LHCN-M2 (cell line): ENCODE measurements around the gene CALY. TPM values are rescaled to one million over a fixed set of nuclear protein-coding genes. Genes with fewer than 3 reads are reported as not detected.

Experiments
- total RNA-seq: library from RNA; depleted of rRNA; stranded (reverse); fragments of >200 nt; gene quantifications from 2 replicates; pipeline ENCODE4 v1.2.3, GENCODE V29; 2014; rRNA removed

CALY gene
- total RNA-seq, 1 experiment from 2014 or later: not detected

Other genes starting within 250 kb of the CALY start
- not detected in 2 replicates for gene ADGRA1, start 249.0 kb downstream of the CALY start, total RNA-seq
- 0.11 TPM in 1 of 2 replicates, not detected in the other for gene KNDC1, start 176.7 kb downstream of the CALY start, total RNA-seq
- gene UTF1, start 106.7 kb downstream of the CALY start, total RNA-seq: not detected in 2 replicates
- not detected in 2 replicates for gene VENTX, start 99.0 kb downstream of the CALY start, total RNA-seq
- gene ADAM8, start 60.0 kb downstream of the CALY start, total RNA-seq: 0.57 and 0.77 TPM in 2 replicates
- 73.9 and 74.8 TPM in 2 replicates for gene TUBGCP2, start 28.0 kb downstream of the CALY start, total RNA-seq
- gene ZNF511, start 28.0 kb downstream of the CALY start, total RNA-seq: 26.9 and 33.8 TPM in 2 replicates
- gene PRAP1, start 10.5 kb upstream of the CALY start, total RNA-seq: not detected in 2 replicates
- 20.1 and 21.2 TPM in 2 replicates for gene FUOM, start 21.1 kb upstream of the CALY start, total RNA-seq
- gene ECHS1, start 36.5 kb upstream of the CALY start, total RNA-seq: 117 and 130 TPM in 2 replicates
- 3.3 and 3.5 TPM in 2 replicates for gene PAOX, start 42.4 kb upstream of the CALY start, total RNA-seq
- 25.3 and 28.5 TPM in 2 replicates for gene MTG1, start 57.3 kb upstream of the CALY start, total RNA-seq
- gene SPRN, start 87.7 kb upstream of the CALY start, total RNA-seq: 0.29 and 0.32 TPM in 2 replicates
- 0.57 and 1.0 TPM in 2 replicates for gene SCART1, start 117.0 kb upstream of the CALY start, total RNA-seq
- gene CYP2E1, start 190.5 kb upstream of the CALY start, total RNA-seq: 0.52 and 1.1 TPM in 2 replicates
- gene SYCE1, start 228.7 kb upstream of the CALY start, total RNA-seq: not detected in 2 replicates